ENCODE measurements around the gene KRTAP6-2. TPM values are rescaled to one million over a fixed set of nuclear protein-coding genes. Genes with fewer than 3 reads are reported as not detected.

The KRTAP6-2 gene
- not detected for total RNA-seq

DNA sequence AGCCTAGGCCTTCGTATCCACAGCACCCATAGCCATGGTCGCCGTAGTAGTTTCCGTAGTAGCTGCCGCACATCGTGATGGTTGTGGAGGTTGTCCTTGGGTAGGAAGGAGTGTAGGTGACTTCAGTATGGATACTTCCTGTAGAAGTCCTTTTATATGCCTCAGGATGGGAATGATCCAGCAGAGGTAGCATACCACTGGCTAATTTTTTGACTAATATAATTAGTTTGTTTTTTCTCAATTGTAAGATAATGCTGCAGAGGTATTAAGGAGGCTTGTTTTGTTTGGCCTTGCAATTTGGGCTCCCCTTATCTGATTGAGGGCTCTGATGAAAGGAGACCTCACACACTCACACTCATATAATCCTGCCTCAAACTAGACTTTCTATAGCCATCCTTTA lies at the start of gene KRTAP6-2:
TSS of gene KRTAP6-2 (minus strand) at position 101 of the 400 bp plus-strand sequence. CDS start at position 73, 28 bp downstream.
- no peak for DNase-seq

DNA sequence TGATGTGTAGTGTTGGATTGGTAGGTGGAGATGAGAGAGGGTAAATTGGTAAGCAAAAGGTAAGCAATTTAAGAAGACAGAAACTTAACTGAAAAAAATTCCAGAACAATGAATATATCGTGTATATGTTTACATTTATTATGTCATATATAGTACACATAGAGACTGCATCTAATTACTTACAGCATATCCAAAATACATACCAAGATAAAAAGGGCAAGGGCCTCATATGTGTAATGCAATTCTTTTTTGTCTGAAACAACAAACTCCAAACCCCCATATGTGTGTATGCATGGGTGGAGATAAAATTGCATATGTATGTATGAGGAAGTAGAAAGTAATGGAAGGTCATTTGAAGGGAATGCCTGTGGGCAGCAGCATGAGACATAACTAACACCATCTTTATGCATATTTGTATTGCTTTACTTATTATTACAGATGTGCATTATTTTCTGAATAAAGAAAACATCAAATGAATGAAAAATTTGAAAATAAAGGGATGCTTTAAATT lies 48.3 kb upstream of the KRTAP6-2 start:
- no peak for DNase-seq

GRCh38 chr21:30642564-30642963 lies 43.9 kb upstream of the KRTAP6-2 start, which contains the start of gene KRTAP20-3:
Gene KRTAP20-3, plus strand, starts transcription at chr21:30642864.
- DNase-seq: no peak

GRCh38 chr21:30638686-30639085 lies 40.0 kb upstream of the KRTAP6-2 start:
- no peak for DNase-seq

DNA sequence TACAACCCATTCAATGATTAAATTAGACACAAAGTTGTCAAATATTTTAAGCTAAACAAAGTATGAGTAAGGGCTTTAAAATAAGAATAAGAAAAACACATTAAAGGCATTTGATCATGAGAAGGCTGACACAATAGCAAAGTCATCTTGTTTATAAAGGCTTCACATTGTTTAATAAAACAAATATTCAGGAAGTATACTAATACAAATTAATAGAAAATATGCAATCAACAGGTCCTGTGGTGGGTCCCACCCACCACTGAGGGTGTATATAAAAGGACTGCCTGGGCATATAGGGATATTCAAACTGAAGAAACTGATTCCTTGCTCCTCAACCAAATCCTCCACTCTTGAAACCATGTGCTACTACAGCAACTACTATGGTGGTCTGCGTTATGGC lies 36.2 kb upstream of the KRTAP6-2 start, which contains the start of gene KRTAP20-2:
TSS of gene KRTAP20-2 (plus strand) at position 301 of the 400 bp plus-strand sequence. CDS start at position 359, 58 bp downstream.
- no peak for DNase-seq

- no peak for DNase-seq
Measured at GRCh38 chr21:30629200-30629599, 30.5 kb upstream of the KRTAP6-2 start.

DNA sequence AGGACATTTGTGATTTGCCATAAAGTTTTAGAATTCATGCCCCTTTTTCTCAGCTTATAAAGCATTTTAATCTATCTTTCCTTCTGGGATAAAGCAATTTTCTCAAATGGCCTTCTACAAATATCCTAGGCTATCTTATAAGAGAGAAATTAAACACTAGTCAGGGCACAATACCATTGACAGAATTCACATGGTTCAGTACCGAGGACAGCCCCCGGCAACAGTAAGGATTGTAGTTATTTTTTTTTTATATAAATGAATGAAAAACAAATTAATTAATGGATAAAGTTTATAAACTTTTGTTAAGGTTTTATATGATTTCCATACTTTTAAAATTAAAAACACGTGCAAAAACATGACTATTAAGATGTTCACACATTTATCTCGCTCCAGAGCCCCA lies 29.4 kb upstream of the KRTAP6-2 start:
- DNase-seq: no peak

DNA sequence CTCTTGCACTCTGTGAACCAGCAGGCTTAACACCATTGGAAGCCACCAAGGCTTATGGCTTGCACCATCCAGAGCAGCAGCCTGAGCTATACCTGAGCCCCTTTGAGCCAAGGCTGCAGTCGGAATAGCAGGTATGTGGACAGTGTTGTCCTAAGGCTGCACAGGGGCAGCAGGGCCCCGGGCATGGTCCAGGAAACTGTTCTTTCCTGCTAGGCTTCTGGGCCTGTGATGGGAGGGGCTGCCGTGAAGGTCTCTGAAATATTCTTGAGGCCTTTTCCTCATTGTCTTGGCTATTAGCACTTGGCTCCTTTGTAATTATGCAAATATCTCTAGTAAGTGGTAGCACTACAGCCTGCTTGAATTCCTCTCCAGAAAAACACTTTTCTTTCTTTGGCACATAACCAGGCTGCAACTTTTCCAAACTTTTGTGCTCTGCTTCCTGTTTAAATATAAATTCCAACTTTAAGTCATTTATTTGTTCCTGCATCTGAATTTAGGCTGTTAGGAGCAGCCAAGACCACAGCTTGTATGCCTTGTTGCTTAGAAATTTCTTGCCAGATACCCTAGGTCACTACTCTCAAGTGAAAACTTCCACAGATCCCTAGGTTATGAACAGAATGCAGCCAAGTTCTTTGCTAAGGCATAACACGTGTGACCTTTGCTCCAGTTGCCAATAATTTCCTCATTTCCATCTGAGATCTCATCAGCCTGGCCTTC lies 26.9 kb upstream of the KRTAP6-2 start:
- no peak for DNase-seq

GRCh38 chr21:30623362-30623761 lies 24.7 kb upstream of the KRTAP6-2 start:
- no peak for DNase-seq

- DNase-seq: no peak
Measured at GRCh38 chr21:30620522-30620921, 21.8 kb upstream of the KRTAP6-2 start, which contains the start of gene KRTAP20-4. Gene KRTAP20-4, plus strand, starts transcription at chr21:30620627.

GRCh38 chr21:30620080-30620479 lies 21.4 kb upstream of the KRTAP6-2 start:
- no peak for DNase-seq

GRCh38 chr21:30616125-30616524 lies 17.4 kb upstream of the KRTAP6-2 start, which contains the start of gene KRTAP20-1:
Gene KRTAP20-1, plus strand, starts transcription at chr21:30616425. Its CDS starts 30 bp downstream, at chr21:30616455.
- no peak for DNase-seq

- no peak for DNase-seq
Measured at GRCh38 chr21:30615199-30615598, 16.5 kb upstream of the KRTAP6-2 start.

DNA sequence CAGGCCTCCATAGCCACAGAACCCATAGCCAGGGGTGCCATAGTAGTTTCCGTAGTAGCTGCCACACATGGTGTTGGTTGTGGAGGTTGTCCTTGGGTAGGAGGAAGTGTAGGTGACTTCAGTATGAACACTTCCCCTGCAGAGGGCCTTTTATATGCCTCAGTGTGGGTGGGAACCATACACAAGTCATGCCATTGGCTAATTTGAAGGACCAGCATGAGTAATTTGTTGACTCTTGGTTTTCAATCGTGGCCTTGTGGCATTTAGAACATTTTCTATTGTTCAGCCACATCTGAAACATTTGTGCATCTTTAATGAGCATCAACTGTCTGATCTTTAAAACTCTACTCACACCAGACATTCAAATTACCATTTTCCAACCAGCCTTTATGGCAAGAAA lies 15.1 kb upstream of the KRTAP6-2 start, which contains the start of gene KRTAP6-1:
TSS of gene KRTAP6-1 (minus strand) at position 95 of the 400 bp plus-strand sequence. CDS start at position 69, 26 bp downstream.
- no peak for DNase-seq

DNA sequence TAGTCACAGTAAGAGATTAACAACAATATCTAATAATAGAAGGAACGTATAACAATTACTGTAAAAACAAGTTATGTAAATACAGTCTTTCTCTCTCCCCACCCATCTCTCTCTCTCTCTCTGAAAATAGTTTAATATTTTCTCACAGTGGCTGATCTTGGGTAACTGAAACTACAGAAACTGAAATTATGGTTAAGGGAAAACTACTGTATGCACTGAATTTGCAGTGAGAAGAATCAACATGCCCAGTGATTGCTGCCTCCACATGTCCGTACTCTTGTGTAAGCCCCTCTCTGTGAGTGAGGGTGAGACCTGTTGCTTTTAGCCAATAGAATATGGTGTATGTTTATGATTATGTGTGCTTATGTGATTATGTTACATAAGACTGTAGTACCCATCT lies 13.4 kb upstream of the KRTAP6-2 start:
- no peak for DNase-seq

DNA sequence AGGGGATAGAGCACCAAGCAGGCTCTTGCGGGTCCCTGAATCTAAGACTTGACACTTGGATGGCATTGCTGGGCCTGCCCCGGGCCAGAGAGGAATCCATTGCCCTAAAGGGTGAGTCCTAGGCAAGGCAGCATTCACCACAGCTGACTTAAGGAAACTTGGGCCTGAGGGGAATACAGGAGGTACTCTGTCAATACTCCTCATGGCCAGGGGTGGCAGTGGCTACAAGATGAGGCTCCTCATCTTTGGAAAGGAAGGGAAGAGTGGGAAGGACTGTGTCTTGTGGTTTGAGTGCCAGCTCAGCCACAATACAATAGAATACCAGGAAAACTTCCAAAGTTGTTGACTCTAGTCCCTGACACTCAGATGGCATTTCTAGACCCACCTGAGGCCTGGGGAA lies 7.3 kb upstream of the KRTAP6-2 start:
- no peak for DNase-seq

DNA sequence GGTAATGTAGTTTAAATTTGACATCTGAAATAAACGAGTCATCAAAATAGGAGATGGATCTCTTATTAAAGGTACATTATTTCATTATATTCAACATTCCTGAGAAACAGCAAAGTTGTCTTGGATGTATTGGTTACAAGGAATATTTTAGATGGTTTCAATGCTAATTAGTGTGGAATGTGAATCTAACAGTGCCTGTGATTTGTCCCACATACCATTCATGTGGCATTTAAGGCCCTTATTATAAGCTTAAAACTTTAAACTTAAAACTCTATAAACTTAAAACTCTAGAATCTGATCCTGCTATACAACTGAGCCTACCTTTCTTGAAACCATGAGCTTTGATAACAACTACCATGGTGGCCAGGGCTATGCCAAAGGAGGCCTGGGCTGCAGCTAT lies 2.1 kb upstream of the KRTAP6-2 start, which contains the start of gene KRTAP22-1:
TSS of gene KRTAP22-1 (plus strand) at position 301 of the 400 bp plus-strand sequence.
- DNase-seq: no peak

DNA sequence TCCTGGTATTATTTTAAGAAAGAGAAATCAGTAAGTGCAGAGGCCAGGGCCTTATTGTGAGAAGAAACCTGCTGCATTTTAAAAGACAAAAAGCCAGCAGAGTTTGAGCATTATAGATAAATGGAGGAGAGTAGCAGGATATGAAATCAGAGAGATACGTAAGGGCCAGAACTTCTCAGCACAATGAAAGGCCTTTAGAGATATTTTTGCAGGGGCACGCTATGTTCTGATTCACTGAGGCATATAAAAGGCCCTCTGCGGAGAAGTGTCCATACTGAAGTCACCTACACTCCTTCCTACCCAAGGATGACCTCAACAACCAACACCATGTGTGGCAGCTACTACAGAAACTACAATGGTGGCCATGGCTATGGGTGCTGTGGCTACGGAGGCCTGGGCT lies 6.6 kb downstream of the KRTAP6-2 start, which contains the start of gene KRTAP6-3:
TSS of gene KRTAP6-3 (plus strand) at position 301 of the 400 bp plus-strand sequence. CDS start at position 307, 6 bp downstream.
- no peak for DNase-seq

DNA sequence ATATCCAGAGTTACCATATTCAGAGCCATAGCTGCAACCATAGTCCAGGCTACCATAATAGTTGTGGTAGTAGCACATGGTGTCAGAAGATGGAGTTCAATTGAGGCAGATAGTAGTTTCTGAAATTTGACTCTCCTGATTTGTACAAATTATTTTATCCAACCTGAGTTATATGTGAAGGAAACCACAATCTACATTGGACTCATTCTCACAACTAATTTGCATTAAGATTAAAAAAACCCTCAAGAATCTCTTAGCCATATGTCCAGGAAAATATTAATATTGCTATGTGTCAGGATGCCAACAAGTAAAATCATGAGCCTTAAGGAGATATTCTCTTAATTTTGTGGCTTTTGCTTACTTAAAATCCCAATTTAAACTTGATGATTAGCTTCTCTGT lies 8.4 kb downstream of the KRTAP6-2 start, which contains the start of gene KRTAP22-2:
TSS of gene KRTAP22-2 (minus strand) at position 101 of the 400 bp plus-strand sequence.
- no peak for DNase-seq

- no peak for DNase-seq
Measured at GRCh38 chr21:30582870-30583269, 15.8 kb downstream of the KRTAP6-2 start.

GRCh38 chr21:30580132-30580531 lies 18.6 kb downstream of the KRTAP6-2 start:
- DNase-seq: no peak

- DNase-seq: no peak
Measured at GRCh38 chr21:30579346-30579745, 19.4 kb downstream of the KRTAP6-2 start.

- no peak for DNase-seq
Measured at GRCh38 chr21:30577766-30578165, 20.9 kb downstream of the KRTAP6-2 start.

Data from skin of body (tissue), 2 donors.